Ishikawa (cell line): ENCODE measurements around the gene C11orf21.

Source experiments
- CEBPB ChIP-seq: IDR thresholded peaks from 2 replicates; pipeline ENCODE4 v1.6.1; 2012
- CREB1 ChIP-seq: IDR thresholded peaks from 2 replicates; pipeline ENCODE4 v1.6.1; 2012; ENCODE audit warnings: low read depth
- EGR1 ChIP-seq: IDR thresholded peaks from 2 replicates; pipeline ENCODE4 v1.6.1; 2012
- EP300 ChIP-seq: IDR thresholded peaks from 2 replicates; pipeline ENCODE4 v1.6.1; 2012; ENCODE audit warnings: borderline replicate concordance
- FOXM1 ChIP-seq: IDR thresholded peaks from 2 replicates; pipeline ENCODE4 v1.6.1; 2012; ENCODE audit warnings: low read depth, borderline replicate concordance
- MAX ChIP-seq: IDR thresholded peaks from 2 replicates; pipeline ENCODE4 v1.6.1; 2012
- NFIC ChIP-seq: IDR thresholded peaks from 2 replicates; pipeline ENCODE4 v1.6.1; 2012
- RAD21 ChIP-seq: IDR thresholded peaks from 2 replicates; pipeline ENCODE4 v1.6.1; 2012; ENCODE audit warnings: low read depth
- REST ChIP-seq: IDR thresholded peaks from 2 replicates; pipeline ENCODE4 v1.6.1; 2012; ENCODE audit warnings: low read depth, mild to moderate bottlenecking
- TAF1 ChIP-seq: IDR thresholded peaks from 2 replicates; pipeline ENCODE4 v1.6.1; 2012; ENCODE audit warnings: low read depth, mild to moderate bottlenecking
- TCF12 ChIP-seq: IDR thresholded peaks from 2 replicates; pipeline ENCODE4 v1.6.1; 2012; ENCODE audit warnings: low read depth
- TEAD4 ChIP-seq: IDR thresholded peaks from 2 replicates; pipeline ENCODE4 v1.6.1; 2012
- USF1 ChIP-seq: IDR thresholded peaks from 2 replicates; pipeline ENCODE4 v1.6.1; 2012
- YY1 ChIP-seq: IDR thresholded peaks from 2 replicates; pipeline ENCODE4 v1.6.1; 2012; ENCODE audit warnings: low read depth
- ZBTB7A ChIP-seq: IDR thresholded peaks from 2 replicates; pipeline ENCODE4 v1.6.1; 2012; ENCODE audit warnings: low read depth

Gene C11orf21

GRCh38 chr11:2312232-2313042, 10.7 kb upstream of the C11orf21 start:
- no peak for TF ChIP-seq USF1
- TF ChIP-seq TAF1 = no peak
- no peak for TF ChIP-seq CREB1
- TF ChIP-seq CEBPB = no peak
- TF ChIP-seq FOXM1 = no peak
- no peak for TF ChIP-seq YY1
- TF ChIP-seq NFIC = no peak
- TF ChIP-seq ZBTB7A = no peak
- no peak for TF ChIP-seq EP300
- no peak for TF ChIP-seq REST

- TF ChIP-seq USF1 (no peak), TEAD4 (no peak), NFIC (no peak), YY1 (no peak), ZBTB7A (no peak), CREB1 (no peak), EP300 (no peak), MAX (no peak), REST (no peak), TCF12 (no peak), RAD21 (no peak), CEBPB (no peak), TAF1 (no peak), FOXM1 (no peak), EGR1 (no peak)
Measured at GRCh38 chr11:2311353-2312133, 9.8 kb upstream of the C11orf21 start.

- TF ChIP-seq TAF1 (no peak), RAD21 (no peak), EGR1 (no peak), USF1 (no peak), YY1 (no peak), REST (no peak), NFIC (no peak), FOXM1 (no peak), ZBTB7A (no peak), TEAD4 (no peak), MAX (no peak), EP300 (no peak), TCF12 (no peak), CREB1 (no peak), CEBPB (no peak)
Measured at GRCh38 chr11:2310786-2311352, 9.2 kb upstream of the C11orf21 start.
